C1 segment of cervical spinal cord (tissue), 14 donors: ENCODE results near the gene MX2.

Experiments used
- DNase-seq, 14 donors: peaks; one replicate each; lab custom pipeline; 2025; lab: John Stamatoyannopoulos, UW

Gene MX2

DNA sequence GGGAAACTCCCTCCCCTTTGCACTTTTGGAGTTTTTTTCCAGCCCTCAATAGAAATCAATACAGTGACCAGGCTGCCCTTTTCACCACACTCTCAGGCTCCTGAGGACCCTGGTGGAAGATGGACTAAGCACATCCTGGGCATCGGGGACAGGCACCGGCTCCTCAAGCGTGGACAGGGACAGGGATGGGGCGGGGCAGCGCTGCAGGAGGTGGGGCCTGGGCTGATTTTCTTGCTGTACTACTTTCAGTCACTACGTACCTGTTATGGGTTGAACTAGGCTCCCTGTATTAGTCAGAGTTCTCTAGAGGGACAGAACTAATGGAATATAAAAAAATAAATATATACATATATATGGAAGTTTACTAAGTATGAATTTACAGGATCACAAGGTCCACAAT, 2.5 kb downstream of the MX2 start:
- DNase-seq = no peak

DNA sequence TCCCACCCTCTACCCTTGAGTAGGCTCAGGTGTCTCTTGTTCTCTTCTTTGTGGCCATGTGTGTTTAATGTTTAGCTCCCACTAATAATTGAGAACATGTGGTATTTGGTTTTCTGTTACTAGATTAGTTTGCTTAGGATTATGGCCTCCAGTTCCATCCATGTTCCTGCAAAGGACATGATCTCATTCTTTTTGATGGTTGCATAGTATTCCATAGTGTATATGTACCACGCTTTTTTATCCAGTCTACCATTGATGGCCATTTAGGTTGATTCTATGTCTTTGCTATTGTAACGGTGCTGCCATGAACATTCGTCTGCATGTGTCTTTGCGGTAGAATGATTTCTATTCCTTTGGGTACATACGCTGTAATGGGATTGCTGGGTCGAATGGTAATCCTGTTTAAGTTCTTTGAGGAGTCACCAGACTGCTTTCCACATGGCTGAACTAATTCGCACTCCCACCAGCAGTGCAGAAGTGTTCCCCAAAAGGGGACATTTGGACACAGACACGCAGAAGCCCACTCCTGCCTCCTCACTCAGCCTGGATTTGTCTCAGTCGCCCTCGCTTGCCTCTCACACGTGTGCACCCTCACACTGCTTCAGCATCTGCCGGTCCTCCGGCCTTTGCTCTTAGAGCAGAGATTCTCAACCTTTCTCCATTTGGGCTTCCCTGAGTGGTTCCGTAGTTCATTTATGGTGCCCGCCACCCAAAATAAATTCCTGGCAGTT, 3.7 kb downstream of the MX2 start:
- DNase-seq = no peak

DNA sequence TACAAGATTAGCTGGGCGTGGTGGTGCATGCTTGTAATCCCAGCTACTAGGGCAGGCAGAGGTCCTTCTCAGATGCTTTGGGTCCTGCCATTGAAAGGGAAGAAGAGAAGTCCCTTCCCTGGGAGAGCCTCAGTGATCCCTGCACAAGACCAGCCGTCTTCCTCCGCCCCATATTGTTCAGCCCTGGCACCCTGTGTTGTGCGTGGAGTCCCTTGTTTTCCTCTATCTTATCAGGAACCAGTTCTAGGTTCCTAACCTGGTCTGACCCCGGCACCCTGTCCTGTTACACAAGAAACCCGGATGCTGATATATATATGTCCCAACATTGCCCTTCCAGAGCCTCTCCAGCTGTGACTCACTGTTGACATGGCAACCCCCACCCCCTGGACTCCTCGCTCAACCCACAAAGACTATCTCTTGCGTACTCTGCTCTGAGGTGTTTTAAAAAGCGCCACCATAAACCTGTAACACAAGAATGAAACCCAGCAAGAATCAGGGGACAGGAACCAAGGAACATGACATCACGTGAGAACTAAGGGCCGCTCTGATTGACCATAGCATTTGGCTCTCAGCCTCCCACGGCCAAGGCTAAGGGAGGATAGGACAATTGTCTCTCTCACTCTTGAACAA, 4.8 kb downstream of the MX2 start:
- DNase-seq = no peak

DNA sequence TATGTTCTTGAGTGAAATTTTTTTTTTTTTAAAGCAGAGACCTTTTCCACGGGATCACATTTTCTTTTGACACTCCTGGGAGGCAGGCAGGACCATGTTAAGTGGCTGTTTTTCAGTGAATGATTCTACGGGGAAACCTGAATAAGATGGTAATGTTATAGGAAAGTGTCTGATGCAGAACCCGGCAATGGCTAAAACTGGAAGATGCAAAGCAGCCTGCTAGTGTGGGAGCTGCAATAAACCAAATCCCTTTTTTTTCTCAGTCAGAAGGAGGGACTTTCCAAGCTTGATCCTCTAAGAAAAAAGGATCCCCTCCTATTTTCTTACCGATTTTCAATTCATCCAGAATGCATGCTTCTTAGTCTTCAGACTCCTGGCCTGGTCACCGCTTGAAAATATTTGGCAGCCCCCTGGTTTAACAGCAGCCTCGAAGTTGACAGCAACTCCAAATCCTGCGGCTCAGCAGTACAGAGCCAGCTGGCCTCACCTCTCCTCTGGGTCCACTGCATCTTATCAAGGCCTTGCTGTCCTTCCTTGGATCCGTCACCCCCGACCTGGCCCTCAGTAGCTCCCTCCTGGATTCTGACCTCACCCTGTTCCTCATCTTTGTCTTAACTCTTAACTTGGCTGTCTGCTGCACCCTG, 5.6 kb downstream of the MX2 start:
- DNase-seq = no peak

DNA sequence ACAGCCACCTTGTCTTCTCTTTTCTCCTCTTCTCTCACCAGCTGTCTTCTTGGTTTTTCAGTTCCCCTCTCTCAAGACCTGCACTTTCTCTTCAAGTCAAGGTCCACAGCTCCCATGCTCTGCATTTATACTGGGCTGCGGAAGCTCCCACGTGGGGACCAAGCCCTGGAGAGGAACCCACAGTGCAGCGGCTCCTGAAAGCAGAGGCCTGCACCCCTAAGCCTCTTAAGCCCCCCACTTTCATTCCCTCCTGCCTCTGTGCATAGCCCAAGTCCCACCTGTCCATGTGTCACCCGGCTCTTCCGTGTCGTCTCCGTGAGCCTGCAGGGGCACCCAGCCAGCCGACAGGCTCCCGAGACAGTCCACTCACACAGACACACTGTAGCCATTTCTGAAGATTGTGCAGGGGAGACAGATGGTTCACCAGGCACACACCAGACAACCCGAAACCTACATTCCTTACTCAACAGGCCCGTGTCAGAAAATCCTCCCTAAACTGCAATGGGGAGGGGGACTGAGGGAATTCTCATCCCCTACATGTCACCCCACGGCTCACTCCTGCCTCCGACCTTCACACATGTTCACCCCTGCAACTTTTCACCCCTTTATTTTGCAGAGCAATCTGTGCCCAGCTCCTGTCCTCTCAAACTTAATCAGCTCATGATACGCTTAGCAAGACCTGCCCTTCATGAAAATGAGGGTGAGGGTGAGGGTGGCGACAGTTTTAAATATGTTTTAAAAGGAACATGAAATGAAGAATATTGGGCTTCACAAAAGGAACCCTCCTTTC, 6.3 kb downstream of the MX2 start:
- DNase-seq = no peak

DNA sequence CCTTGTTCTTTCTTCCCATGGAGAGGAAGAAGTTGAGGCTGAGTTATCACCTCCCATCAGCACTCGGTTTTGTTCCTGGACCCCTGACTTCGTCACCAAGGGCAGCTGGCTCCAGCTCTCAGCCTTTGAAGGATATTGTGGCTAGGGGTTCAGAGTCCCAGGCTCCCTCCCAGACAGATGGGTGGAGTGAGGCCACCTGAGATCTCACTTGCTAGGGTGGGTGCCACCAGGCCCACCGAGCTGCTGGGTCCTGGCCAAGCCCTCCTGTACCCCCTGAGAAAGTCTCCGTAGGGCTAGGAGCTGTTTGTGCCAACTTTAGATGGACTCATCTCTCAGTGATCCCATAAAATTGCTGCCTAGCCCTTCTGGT, 6.9 kb downstream of the MX2 start:
- no peak for DNase-seq

DNA sequence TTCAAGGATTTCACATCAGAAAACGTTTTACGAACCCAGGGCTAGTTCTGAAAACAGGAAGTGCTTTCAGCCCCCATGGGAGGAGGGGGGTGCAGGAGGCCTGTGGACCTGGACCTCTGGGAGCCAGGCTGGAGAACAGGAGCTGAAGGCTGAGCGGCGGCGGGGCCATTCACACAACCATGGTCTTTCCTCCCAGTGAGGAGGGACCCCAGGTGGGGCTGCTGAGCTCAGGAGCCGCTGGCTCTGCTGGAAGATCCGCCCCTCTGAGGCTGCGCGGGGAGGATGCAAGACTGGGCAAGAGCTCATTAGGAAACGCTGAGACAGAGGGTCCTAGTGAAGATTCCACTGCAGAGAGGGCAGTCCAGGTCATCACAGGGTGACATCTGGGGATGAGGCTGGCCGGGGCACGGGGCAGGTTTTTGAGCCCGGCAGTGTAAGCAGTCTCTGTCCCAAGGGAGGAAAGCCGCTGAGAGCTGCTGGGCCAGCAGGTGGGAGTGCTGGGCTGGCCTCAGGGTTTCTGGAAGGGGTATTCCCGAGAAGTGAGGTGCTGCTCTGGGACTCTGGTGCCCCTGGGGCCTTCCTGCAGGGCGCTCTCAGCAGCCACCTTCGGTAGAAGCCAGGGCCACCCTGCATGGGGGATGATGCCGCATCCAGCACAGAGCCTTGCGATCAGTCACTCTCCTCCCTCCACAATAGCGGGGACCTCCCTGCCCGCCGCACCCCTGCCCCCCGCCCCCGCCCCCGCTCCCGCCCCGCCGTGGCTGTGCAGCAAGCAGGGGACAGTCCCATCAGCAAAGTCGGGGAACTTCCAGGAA, 7.5 kb downstream of the MX2 start:
- no peak for DNase-seq

DNA sequence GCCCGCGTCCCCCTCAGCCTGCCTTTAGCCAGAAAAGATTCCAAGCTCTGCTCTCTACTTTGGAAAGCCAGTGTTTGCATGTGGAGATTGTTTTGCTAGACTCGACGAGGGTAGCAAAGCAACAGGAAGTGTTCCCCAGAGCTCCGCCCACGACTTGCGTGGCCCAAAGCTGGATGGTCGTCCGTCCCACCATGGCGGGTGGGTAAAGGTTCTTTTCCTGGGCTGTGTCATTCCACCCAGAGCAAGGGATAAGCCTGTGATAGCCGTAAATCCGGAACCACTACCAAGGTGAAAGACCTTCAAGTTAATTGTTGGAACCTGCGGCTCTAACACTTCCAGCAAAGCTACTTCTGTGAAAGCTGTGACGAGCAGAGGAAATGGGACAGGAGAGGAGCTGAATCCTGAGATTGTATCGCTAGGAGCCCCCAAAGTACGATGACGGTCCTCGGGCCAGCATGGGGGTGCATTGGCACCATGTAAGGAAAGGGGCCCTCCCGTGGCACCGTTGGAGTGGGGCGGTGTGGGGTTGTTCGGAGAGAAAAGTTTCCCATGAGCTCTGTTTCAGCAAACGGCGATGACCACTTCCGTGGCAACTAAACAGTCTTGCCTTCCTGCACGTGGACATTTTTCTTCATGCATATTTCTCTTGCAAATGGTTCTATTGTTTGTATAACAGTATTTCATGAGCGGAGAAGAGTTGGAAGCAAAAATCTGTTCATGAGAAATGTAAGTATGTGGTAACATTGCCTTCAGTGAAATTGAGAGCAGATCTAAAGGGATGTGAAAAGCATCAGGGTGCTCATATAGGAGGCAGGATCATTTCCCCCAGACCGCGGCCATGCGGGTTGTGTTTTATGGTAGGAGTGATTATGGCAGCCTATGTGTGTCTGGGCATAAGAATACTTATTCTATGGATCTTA, 8.4 kb downstream of the MX2 start:
- DNase-seq = no peak

DNA sequence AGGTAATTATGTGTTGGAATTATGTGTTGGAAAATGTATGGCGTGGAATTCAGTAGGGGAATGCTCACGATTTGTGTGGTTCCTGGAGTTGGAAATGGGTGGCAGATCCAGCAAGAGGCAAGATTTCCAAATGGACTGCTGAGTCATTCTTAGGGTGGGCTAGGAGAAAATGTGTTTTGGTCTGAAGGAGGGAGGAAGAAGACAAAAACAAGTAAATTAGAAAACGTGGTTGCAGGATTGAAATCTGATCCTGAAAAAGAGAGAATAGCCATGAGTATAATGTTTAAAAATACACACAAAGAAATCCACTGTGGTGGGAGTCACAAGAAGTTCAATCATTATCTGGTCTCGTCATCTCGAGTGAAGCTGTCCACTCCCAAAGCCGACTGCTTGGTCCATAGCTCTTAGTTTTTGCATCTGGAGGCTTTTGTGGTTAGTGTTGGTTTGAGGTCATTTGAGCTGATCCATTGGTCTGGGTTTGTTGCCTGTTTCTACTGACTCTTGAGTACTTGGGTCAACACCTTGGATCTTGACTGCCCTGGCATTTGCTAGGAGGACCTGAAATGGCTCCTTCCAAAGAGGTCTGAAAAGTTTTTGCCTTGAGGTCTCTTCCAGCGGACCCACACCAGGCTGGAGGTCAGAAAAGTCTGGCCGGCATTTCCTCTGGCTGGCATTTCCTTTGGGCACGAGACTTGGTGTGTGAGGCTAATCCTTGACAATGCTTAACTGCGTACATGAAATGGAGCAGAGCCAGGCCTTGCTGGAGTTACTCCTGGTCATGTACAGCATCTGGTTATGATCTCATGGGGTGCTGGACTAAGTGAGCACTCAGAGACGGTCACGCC, 9.2 kb downstream of the MX2 start:
- DNase-seq = no peak

DNA sequence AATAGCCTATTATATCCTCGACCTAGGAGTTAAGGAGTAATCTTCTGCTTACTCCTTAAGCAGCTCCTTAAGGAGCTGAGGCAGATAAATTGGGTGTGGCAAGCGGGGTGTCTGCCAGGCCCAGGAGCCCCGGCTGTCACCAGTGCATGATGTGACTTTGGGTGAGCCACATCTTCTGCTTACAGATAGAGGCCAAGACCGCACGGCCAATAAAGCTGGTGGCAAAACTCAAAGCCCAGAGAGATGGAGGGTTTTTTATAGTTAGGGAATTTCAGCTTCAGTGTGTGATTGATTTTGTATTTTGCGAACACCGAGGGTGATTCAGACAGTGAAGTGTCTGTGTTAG, 9.8 kb downstream of the MX2 start:
- no peak for DNase-seq

DNA sequence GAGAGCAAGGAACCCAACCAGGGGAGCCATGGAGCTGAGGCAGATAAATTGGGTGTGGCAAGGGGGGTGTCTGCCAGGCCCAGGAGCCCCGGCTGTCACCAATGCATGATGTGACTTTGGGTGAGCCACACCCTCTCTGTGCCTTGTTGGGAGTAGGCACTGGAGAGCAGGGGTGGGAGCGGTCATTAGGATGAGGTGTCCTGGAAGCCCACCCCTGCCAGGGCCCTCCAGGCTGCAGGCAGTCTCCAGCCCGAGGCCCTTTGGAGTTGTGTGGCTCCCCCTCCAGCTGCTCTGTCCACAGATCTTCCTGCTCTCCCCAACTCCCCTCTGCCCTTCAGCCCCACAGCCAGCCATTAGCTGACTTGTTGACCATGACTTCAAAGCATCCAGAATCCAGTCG, 11.4 kb downstream of the MX2 start:
- DNase-seq = no peak

DNA sequence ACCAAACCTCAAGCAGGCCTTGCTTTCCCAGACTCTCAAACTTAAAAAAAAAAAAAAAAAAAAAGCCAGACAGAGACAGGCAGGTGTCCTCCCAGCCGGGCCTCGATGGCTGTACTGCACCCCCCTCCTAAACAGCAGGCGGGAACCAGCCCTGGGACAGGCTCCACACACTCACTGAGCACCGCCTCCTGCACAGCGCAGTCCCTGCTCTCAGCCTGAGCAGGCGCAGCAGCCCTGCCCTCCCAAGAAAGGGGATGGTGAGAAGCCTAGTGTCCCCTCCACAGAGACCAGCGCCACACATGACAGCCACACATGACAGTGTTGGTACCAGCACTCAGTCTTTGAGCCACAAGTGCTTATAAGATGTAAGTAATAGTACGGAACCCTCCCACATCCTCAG, 11.9 kb downstream of the MX2 start:
- no peak for DNase-seq

DNA sequence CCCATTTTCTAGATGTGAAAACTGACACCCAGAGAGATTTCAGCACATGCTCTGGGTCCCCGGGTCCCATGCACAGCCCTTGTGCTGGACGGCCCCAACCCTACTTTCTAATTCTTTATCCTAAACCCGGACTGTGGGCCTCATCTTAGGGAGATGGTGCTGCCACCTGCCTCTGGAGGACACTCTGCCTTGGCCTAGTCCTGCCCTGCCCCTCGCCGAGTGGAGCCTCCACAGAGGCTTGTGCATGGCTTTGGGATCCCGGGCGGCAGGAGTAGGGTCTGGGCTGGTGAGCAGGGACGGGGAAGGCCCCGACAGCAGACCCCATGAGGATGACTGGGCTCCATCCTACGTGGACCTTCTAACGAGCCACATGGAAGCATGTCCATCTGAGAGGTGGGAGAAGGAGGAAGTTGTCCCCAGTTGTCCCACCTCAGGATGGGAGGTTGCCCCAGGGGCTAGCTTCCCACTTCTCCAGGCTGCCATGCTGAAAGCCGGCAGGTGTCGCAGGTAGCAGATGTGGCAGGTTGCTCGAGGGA, 12.4 kb downstream of the MX2 start:
- no peak for DNase-seq

DNA sequence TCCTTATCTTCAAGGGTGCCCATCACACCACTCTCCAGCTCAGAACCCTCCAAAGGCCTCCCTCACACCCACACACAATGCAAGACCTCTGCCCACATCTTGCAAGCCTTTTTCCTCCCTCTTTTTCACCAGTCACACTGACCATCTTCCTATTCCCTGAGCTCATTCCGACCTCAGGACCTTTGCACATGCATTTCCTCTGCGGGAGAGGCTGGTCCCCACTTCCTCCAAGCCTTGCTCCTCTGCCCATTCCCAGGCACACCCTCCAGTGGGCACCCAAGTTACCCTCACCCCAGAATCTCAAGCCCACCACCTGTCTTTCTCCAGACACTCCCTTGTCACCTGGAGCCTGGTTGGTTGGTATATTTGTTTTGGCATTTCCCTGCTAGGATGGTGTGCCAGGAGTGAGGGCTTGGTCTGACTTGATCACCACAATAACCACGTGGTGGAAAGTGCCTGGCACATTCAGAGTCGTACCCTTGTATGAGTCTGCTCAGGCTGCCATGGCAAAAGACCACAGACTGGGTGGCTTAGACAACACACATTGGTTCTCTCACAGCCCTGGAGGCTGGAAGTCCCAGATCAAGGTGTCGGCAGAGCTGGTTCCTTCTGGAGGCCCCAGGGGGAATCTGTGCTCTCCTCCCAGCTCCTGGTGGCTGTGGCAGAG, 13.2 kb downstream of the MX2 start:
- DNase-seq = no peak

DNA sequence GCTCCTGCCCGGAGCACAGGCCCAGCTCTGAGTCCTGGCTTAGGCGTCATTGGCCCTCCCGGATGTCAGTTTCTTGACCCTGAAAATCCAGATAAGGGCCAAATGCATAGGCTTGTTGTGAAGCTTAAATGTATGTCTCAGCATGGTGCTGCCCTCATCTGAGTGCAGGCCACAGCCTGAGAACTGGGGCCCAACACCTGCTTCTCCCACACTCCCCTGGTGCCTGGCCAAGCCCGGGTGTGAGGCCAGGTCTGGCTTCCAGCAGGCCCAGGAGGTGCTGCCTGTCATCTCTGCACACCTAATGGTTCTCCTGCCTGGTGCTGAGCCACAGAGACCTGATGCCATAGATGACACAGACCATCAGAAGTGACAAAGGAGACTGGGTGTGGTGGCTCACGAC, 14.0 kb downstream of the MX2 start:
- no peak for DNase-seq

DNA sequence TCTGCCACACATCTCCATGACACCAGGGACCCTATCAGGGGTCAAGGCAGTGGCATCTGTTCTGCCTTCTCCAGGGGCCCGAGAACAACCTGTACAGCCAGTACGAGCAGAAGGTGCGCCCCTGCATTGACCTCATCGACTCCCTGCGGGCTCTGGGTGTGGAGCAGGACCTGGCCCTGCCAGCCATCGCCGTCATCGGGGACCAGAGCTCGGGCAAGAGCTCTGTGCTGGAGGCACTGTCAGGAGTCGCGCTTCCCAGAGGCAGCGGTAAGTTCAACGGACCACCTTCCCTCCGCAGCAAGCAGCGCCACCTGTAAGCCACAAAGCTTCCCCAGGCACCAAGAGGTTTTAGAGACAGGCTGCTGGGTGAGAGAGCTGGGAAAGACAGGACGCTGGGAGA, 15.9 kb downstream of the MX2 start:
- no peak for DNase-seq

DNA sequence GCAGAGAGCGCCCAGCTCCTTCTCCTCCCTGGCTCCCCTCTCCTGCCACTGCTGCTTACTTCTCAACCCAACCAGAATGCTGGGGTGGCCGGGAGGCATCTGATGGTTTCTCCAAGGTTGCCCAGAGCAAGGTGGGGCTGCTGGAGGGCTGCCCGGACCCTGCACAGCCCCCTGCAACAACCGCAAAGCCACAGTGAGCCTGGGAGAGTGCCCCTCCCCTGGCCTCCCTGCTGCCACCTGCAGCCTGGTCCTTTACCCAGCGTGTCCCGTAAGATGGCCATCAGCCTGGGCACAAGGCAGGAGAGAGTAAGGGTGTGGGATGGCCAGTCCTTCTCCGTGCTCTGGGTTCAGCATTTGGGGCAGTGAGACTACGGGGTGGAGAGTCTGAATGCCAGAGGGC, 17.0 kb downstream of the MX2 start:
- DNase-seq = no peak

DNA sequence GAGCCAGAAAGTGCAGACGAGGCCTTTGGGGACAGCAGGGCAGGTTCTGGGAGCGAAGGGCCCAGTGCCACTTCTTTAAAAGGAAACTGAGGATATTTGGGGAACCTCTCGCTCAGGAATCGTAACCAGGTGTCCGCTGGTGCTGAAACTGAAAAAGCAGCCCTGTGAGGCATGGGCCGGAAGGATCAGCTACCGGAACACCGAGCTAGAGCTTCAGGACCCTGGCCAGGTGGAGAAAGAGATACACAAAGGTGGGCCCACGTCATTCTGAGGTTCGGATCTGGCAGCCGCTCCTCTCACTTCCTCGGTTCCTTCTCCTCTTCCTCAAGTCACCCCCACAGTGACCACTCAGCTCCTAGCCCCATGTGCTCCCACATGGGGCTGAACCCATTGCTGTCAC, 18.1 kb downstream of the MX2 start:
- DNase-seq = no peak

DNA sequence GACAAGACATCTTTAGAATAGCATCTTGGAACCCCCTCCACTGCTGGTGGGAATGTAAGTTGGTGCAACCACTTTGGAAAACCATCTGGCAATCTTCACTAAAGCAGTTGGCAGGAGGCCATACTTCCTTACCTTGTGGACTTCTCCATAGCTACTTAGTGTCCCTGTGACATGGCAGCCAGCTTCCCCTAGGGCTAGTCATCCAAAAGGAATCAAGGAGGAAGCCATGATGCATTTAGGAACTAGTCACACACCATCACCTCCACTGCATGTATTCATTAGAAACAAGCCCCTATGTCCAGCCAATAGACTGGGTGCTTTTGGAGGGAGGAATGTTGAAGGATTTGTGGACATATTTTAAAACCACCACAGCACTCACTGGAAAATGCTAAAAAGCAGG, 19.9 kb downstream of the MX2 start:
- DNase-seq = no peak
